Fibroblast of villous mesenchyme (primary cell): ENCODE data around the gene INAFM2. TPM values are rescaled to one million over a fixed set of nuclear protein-coding genes. Genes with fewer than 3 reads are reported as not detected.

Experiments
- DNase-seq: peaks from one replicate; pipeline ENCODE4 v3.0.0-alpha.2; 2010; ENCODE audit warnings: low read depth
- H3K4me3 ChIP-seq: 2 replicates; pipeline ENCODE4 v1.5.1; 2011; ENCODE audit warnings: low read depth, mild to moderate bottlenecking, low read length
- CTCF ChIP-seq: IDR thresholded peaks from 2 replicates; pipeline ENCODE4 v1.5.1; 2012; ENCODE audit warnings: low read depth, mild to moderate bottlenecking, low read length; ENCODE audit not compliant: insufficient read depth
- total RNA-seq: library from RNA; depleted of rRNA; stranded (reverse); fragments of >200 nt; gene quantifications from 2 replicates; pipeline ENCODE4 v1.2.3, GENCODE V29; 2012

Gene INAFM2
- total RNA-seq, 1 donor, result 16.8 TPM

GRCh38 chr15:40282869-40283614, 40.5 kb upstream of the INAFM2 start, which contains the start of gene ANKRD63:
Gene ANKRD63, minus strand, starts transcription at chr15:40283064. Its CDS starts 478 bp downstream, at chr15:40282586.
- H3K4me3 ChIP-seq, result peak within 1 kb of the TSS; percentile 48
- no peak for DNase-seq
- no peak for TF ChIP-seq CTCF

DNA sequence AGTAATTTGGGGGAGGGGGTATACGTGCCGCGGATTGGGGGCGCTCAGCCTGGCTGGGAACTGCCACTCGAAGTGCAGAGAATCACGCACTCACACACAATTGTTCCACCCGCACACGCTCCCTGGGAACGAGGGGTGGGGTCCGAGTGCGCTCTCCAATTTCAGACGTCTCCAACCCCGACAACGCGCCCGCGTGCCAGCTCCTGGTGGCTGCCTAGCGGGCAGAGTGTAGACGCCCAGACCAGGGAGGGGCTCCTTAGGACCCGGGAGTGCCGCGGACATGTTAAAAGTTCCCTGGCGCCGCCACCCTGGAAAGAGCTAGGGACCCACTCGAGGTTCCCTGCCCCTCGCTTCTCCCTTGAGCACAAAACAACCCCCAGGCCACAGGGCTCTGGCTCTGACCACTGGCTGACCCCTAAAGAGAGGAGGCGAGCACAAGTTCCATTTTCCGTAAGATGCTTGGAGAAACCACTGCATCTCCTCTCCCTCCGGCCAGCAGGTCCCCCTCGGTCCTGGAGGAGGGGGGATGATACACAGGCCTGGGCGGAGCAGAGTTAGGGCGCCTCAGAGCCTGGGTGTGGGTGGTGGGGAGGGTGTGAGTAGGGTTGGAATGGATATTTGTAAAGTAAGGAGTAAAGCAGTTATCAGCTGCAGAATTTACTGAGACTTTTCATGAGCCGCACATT, 39.7 kb upstream of the INAFM2 start:
- TF ChIP-seq CTCF, result no peak
- no peak for DNase-seq
- no peak overlapping the region for H3K4me3 ChIP-seq

DNA sequence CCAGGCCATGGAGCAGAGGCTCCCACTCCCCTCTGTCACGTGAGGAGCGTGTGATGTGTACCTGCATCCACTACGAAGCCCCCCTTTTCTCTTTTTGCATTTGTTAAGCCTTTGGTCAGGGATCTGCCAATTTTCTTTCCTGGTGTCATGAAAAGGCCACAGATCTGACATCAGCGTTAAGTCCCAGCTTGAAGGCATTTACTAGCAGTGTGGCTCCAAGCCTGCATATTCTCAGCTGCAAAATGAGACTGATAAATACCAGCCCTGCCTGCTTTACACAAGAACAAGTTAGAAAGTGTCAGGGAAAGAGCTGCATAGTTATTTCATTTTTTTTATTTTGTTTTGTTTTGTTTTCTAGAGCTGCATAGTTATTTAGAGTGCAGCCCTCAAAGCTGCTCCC, 38.3 kb upstream of the INAFM2 start:
- no peak for TF ChIP-seq CTCF
- no peak overlapping the region for H3K4me3 ChIP-seq
- peak; percentile 52 for DNase-seq

DNA sequence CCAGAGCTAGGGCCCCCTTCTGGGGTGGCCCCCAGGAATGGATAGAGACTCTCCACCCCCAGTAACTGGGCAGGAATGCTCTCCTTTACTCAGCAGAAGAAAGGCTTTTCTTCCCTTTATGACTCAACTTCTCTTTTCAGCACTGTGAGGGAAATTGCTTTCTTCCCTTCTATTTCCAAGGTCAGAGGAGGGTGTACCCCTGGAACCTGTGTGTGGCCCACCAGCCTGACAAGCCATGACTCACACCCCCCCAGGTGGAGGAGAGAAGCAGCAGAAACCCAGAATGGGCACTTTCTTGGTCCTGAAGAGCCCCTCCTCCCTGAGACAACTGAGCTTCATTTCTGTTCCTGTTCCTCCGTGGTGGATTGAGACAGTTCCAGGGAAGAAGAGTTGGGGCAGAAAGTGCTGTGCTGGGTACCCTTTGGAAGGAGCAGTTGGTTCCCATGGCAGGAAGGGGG, 37.9 kb upstream of the INAFM2 start:
- H3K4me3 ChIP-seq, result no peak overlapping the region
- no peak for TF ChIP-seq CTCF
- DNase-seq, result no peak

- H3K4me3 ChIP-seq, result no peak overlapping the region
- no peak for DNase-seq
- no peak for TF ChIP-seq CTCF
Observed at GRCh38 chr15:40286061-40286532, 37.4 kb upstream of the INAFM2 start.

GRCh38 chr15:40286794-40287193, 36.7 kb upstream of the INAFM2 start:
- DNase-seq, result no peak
- TF ChIP-seq CTCF, result no peak
- no peak overlapping the region for H3K4me3 ChIP-seq
